HG03565 (cell line): ENCODE data around the gene MITD1.
A peak's percentile ranks its signal among the peaks of the same experiment; 100 is the strongest.
"Not testable (repeated sequence)": the region's sequence is repeated elsewhere in the genome, so short reads cannot be mapped to it uniquely, and the experiment has no call there.

ENCODE experiments used
- ATAC-seq: cut with Tn5 transposase; IDR thresholded peaks from one replicate; pipeline ENCODE4 v1.9.1; 2021; ENCODE audit warnings: mild to moderate bottlenecking, moderate library complexity; ENCODE audit not compliant: unreplicated experiment

Gene MITD1

GRCh38 chr2:99180755-99181623 is at the start of gene MITD1, which contains the start of gene MRPL30:
Gene MITD1, minus strand, starts transcription at chr2:99181058. Its CDS starts 77 bp downstream, at chr2:99180981.
Gene MRPL30, plus strand, starts transcription at chr2:99181184. Its CDS starts 5,020 bp downstream, at chr2:99186204.
- ATAC-seq, result peak; percentile 89

GRCh38 chr2:99217929-99218501 is 37.2 kb upstream of the MITD1 start:
- ATAC-seq, result no peak

- ATAC-seq, result no peak
Measured at GRCh38 chr2:99216096-99216495, 35.2 kb upstream of the MITD1 start.

GRCh38 chr2:99205491-99205890 is 24.6 kb upstream of the MITD1 start:
- ATAC-seq, result no peak

- no peak for ATAC-seq
Measured at GRCh38 chr2:99201959-99202678, 21.3 kb upstream of the MITD1 start.

GRCh38 chr2:99200076-99200800 is 19.4 kb upstream of the MITD1 start:
- ATAC-seq, result no peak

GRCh38 chr2:99198103-99198841 is 17.4 kb upstream of the MITD1 start:
- ATAC-seq, result no peak

GRCh38 chr2:99192364-99192763 is 11.5 kb upstream of the MITD1 start:
- not testable (repeated sequence) for ATAC-seq

- ATAC-seq, result no peak
Measured at GRCh38 chr2:99190548-99190947, 9.7 kb upstream of the MITD1 start.

GRCh38 chr2:99188357-99188756 is 7.5 kb upstream of the MITD1 start:
- no peak for ATAC-seq

GRCh38 chr2:99187011-99187410 is 6.2 kb upstream of the MITD1 start:
- no peak for ATAC-seq

- ATAC-seq, result no peak
Measured at GRCh38 chr2:99184811-99185210, 4.0 kb upstream of the MITD1 start.

- ATAC-seq, result no peak
Measured at GRCh38 chr2:99183025-99183424, 2.2 kb upstream of the MITD1 start.

GRCh38 chr2:99181624-99182000 is 754 bp upstream of the MITD1 start:
- ATAC-seq, result no peak

- ATAC-seq, result no peak
Measured at GRCh38 chr2:99171377-99172140, 9.3 kb downstream of the MITD1 start.

GRCh38 chr2:99169534-99169933 is 11.3 kb downstream of the MITD1 start:
- ATAC-seq, result no peak

GRCh38 chr2:99166218-99166617 is 14.6 kb downstream of the MITD1 start:
- no peak for ATAC-seq

GRCh38 chr2:99159594-99159993 is 21.3 kb downstream of the MITD1 start:
- ATAC-seq, result no peak

- ATAC-seq, result no peak
Measured at GRCh38 chr2:99158599-99158998, 22.3 kb downstream of the MITD1 start.

GRCh38 chr2:99156891-99157290 is 24.0 kb downstream of the MITD1 start:
- ATAC-seq, result no peak
